Activated naive CD4-positive, alpha-beta T cell treated with anti-CD3 and anti-CD28 coated beads, Interleukin-2, amount 50 U/mL, for 72 hours (primary cell): ENCODE results near the gene CYSTM1. TPM values are rescaled to one million over a fixed set of nuclear protein-coding genes. Genes with fewer than 3 reads are reported as not detected.

ENCODE experiments used
- ATAC-seq, 2 donors: fragments of 150-1000 bp; cut with Tn5 transposase; 2 replicates each; pipeline ENCODE4 v1.10.0; 2021; ENCODE audit warnings: mild to moderate bottlenecking in 2 of 2, moderate library complexity in 2 of 2
- DNase-seq, 2 donors: peaks; one replicate each; pipeline ENCODE4 v3.0.0; 2021 to 2022; ENCODE audit warnings: low spot score in 2 of 2
- H3K27ac Mint-ChIP-seq, 2 donors: one replicate each; pipeline ENCODE4 v1.8.0; 2022; ENCODE audit warnings: mild to moderate bottlenecking in 2 of 2, mixed read lengths in 2 of 2
- H3K36me3 Mint-ChIP-seq, 2 donors: one replicate each; pipeline ENCODE4 v1.8.0; 2022; ENCODE audit warnings: mixed read lengths in 2 of 2
- H3K9me3 Mint-ChIP-seq, 2 donors: one replicate each; pipeline ENCODE4 v1.8.0; 2022; ENCODE audit warnings: mixed read lengths in 2 of 2
- total RNA-seq, 2 donors: library from RNA; stranded (reverse); gene quantifications; one replicate each; pipeline ENCODE4 v1.2.3, GENCODE V29; 2022

Gene CYSTM1, protein sequence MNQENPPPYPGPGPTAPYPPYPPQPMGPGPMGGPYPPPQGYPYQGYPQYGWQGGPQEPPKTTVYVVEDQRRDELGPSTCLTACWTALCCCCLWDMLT
- 10 to 100 TPM; 10.8 to 18.8 TPM for total RNA-seq

DNA sequence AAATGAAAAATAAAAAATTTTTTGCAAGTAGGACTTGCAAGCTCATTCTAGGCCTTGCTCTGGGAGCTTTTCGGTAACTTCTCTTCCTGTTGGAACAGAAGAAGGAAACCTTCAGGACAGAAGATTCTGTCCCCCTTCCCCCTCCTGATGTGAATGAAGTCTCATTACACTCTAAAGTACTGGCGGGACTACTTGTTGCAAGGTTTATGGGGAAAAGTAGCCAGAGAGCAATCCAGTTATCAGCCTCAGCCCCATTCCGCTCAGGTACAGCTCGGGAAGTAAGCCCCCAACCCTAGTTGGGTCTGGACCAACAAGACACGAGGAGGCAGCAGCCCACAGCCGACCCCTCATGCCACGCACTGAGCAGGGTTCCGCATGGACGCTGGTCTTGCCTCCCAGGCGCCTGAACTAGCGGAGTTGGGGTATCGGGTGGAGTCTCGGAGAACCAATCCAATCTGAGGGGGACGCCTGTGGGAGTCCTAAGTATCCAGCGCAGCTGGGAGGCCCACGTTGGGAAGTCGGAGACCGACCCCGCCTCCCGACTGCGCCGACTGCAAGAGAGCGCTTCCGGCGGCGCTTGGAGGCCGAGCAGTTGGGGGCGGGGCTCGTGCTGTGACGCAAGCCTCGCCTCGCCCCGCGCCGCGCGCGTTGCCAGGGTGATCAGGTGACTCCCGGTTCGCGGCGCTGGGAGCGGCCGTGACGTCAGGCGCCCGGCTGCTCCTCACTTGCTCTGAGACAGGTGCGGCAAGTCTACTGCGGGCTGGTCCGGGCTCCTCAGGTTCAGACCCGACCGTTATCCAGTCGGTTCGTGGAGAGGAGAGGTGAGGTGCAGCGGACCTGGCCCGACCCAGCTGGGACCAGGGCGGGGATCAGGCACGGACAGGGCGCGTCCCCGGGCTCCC is at the start of gene CYSTM1:
CYSTM1 (plus strand) TSS at position 724 of the 902 bp plus-strand sequence. CDS start 19,278 bp downstream, outside the sequence.
- peak within 1 kb of the TSS; percentile 61 to 96 for H3K27ac Mint-ChIP-seq
- no peaks in the 10 kb centered on the region for H3K9me3 Mint-ChIP-seq
- peak; percentile 97 for ATAC-seq

DNA sequence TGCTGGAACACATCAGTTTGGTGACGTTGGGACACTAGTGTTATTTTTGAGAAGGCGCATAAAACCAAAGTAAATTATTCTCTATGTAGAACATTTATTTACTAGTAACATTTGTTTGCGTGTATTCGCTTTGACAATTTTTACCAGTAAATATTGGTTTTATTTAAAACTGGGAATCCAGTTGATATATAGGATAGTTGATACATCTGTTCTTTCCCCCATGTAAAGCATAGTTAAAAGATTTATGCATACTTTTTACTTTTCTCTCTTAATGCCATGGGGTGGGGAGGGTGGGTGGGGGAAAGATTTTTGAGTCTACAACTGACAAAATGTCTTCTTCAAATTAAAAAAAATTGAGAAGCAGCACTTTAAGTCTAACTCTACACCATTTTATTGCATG is 49.4 kb upstream of the CYSTM1 start, which contains the start of gene IGIP:
IGIP (plus strand) TSS at position 301 of the 400 bp plus-strand sequence. CDS start 2,540 bp downstream, outside the sequence.
- Mint-ChIP-seq H3K36me3 (no peaks in the 10 kb centered on the region), H3K9me3 (no peaks in the 10 kb centered on the region), H3K27ac (no peak within 1 kb of the TSS)
- ATAC-seq (no peak), DNase-seq (no peak)

More for the DNA sequence above, at the start of gene CYSTM1:
- peaks cover 0 to 4% of the 10 kb centered on the region in 2 donors for H3K36me3 Mint-ChIP-seq
- DNase-seq: peak; percentile 94 to 97

DNA sequence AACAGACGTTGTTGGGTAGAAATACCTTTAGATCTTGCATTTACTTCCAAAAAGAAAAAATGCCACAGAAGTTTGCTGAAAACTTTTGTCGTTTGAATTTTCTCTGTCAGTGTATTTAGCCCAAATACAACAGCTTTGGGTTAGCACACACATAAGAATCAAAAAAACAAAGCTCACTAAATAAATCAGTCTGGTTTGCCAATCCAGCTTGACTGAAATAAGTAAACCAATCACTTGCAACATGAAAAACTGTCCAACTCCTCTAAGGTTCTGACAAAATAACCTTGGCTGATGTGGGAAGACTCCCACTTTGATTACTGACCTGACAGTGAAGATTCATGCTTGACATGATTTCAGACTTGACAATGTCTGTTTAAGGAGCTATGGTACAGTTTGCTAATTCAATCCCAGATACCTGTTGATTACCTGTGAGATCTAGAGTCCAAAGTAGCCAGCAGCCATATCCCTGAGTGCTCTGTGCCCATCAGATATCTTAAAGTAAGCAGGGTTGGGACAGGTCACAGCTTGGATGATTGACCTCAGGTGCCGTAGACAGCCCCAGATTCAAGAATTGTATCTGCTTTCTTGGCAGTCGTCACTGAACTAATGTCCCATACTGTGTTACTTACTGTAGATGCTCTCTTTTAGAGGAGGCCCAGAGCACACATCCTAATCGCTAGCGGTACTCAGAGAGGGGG is 48.5 kb upstream of the CYSTM1 start:
- no peaks in the 10 kb centered on the region for H3K36me3 Mint-ChIP-seq
- no peak overlapping the region for H3K27ac Mint-ChIP-seq
- no peak for ATAC-seq
- no peaks in the 10 kb centered on the region for H3K9me3 Mint-ChIP-seq
- DNase-seq: no peak

DNA sequence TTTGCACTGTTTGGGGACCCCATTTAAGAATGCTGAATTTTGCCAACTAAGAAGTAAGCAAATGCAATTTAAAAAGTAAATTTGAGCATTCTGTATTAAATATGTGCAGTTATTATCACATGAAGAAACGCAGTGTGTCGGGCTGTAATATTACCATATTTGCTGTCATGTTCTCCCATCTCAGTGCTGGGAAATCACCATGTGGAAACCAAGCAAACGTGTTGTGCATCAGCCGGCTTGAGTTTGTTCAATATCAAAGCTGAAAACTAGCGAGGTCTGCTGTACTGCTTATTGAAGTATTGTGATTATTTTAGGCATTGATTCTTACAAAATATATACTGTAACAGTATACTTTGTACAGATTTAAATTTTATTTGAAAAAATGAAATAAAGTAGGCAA is 46.6 kb upstream of the CYSTM1 start:
- no peak for DNase-seq
- ATAC-seq: no peak
- no peak overlapping the region for H3K27ac Mint-ChIP-seq
- no peaks in the 10 kb centered on the region for H3K9me3 Mint-ChIP-seq
- no peaks in the 10 kb centered on the region for H3K36me3 Mint-ChIP-seq

DNA sequence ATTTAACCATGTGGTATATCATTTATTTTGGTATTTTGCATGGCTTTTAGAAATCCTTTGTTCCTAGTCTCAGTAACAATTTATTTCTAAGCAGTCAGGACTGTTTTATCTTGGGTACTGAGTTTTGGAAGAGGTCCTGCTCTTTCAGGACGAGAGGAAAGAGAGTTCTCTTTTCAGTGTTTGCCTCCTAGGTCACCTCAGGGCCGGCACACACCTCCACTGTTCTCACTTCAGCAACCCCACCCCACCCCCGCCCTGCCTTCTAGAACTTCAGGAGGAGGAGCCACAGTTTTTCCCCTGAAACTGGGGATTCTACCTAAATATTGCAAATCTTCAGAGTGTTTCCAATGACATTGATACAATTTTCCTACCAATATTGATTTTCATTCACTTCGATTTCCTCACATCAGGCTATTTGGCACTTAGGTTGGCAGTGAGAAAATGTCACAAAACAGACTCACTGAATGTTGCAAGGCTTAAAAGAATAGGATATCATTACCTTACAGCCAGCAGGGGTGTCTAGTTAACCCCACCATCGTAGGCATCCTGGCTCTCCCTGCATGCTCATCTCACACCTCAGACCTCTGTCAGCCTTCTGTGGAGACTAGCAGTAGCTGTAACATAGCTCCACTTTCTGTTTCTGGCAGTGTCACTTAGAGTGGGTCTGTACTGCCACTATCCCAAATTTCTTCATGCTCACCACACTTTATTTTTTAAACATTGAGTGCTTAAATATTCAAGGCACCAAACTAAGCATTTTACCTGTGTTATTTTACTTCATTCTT is 43.8 kb upstream of the CYSTM1 start:
- ATAC-seq: peak; percentile 32 to 34
- H3K36me3 Mint-ChIP-seq: no peaks in the 10 kb centered on the region
- peak in 1 of 2 donors; percentile 1 for DNase-seq
- H3K9me3 Mint-ChIP-seq: no peaks in the 10 kb centered on the region
- H3K27ac Mint-ChIP-seq: no peak overlapping the region

DNA sequence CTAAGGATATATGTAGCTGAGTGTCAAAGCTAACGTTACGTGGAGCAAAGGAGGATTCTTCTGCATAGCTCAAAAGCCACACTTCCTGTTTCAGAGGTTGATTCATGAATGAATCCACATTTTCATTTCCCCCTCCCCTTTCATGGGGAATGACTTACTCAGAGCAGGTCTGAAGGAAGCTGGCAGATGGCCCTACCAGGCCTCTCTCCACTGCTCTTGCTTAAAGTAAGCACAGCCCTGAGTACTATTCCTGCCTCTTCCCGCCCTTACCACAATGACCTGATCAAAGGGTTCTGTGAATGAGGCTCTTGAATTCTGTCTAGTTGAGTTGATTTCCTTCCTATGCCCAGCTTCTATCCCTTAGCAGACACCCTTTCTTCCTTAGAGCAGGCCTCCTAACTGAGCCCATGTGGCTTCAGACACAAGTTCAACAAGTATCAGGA is 43.0 kb upstream of the CYSTM1 start:
- Mint-ChIP-seq H3K9me3 (no peaks in the 10 kb centered on the region), H3K27ac (peak overlapping the region in 1 of 2 donors; percentile 13), H3K36me3 (no peaks in the 10 kb centered on the region)
- peak; percentile 90 to 95 for ATAC-seq
- DNase-seq: peak in 1 of 2 donors; percentile 3

DNA sequence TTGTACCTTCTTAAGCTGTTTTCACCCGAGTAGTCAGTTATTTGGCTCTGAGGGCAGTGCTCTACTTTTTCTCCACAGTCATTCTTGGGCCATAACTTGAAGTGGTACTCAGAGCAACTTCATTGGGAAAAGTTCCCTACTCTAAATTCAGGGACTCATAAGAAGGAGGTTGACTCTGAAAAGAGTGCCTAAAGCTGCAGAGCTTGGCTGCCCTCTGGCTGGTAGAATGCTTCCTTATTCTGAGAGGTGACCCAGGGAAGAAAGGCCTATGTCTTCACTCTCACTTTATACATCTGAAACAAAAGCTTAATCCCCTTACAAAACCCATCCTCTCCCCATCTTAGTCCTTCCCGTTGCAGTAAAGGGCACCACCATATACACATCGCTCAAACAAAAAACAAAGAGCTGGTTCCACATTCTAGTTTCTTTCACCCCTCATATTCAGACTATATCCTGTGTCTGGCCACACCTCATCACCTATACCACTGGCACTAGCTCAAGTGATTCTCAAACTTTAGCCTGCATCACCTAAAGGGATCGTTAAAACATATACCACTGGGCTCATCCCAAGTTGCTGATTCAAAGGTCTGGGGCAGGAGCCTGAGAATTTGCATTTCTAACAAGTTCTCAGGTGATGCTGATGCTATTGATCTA is 41.3 kb upstream of the CYSTM1 start:
- no peak for ATAC-seq

DNA sequence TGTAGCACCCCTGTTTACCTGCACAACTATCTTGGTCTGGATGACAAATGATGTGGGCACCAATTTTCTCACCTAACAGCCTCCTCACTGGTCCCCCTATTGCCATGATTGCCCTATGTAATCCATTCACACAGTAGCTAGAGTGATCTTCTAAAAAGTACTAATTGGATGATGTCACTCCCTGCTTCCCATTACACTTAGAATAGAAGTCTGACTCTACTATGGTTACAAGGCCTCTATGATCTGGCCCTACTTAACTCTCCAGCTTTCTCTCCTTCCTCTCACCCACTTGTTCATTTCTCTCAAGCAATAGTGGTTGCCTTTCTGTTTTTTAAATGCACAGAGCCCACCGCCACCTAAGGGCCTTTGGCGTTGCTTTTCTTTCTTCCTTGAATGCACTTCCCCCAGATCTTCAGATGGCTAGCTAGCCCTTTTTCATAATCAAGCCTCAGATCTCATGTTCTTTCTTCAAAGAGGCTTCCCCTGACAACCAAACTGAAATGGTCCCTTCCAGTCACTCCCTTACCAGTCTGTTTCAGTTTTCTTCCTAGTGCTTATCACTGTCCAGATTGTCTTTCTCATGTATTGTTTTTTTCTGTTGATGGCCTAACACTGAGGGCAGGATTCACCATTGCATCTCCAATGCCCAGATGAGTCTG is 40.6 kb upstream of the CYSTM1 start:
- no peak for ATAC-seq
- DNase-seq: peak in 1 of 2 donors; percentile 1
- Mint-ChIP-seq H3K36me3 (no peaks in the 10 kb centered on the region), H3K27ac (no peak overlapping the region), H3K9me3 (no peaks in the 10 kb centered on the region)

More for the DNA sequence above, 41.3 kb upstream of the CYSTM1 start:
- DNase-seq: no peak
- Mint-ChIP-seq H3K9me3 (no peaks in the 10 kb centered on the region), H3K36me3 (no peaks in the 10 kb centered on the region), H3K27ac (no peak overlapping the region)

DNA sequence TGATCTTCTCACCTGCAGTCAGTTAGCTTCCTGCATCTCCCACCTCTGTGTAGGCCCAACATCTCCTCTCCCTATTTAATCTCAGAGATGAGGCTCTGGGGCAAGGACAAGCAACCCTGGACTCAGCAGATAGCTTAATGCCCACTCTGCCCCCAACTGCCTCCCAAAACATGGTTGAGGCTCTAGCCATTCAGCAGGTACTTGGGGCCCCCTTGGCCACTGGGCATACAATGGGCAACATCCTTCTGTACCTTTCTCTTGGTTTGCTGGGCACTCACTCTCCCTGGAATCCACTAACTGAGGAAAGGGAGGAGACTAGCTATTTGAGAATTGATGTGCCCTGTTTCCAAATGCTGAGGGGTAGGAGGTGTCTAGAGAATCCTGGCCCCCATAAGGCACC is 39.9 kb upstream of the CYSTM1 start:
- Mint-ChIP-seq H3K9me3 (no peaks in the 10 kb centered on the region), H3K36me3 (no peaks in the 10 kb centered on the region), H3K27ac (no peak overlapping the region)
- DNase-seq (no peak), ATAC-seq (no peak)

DNA sequence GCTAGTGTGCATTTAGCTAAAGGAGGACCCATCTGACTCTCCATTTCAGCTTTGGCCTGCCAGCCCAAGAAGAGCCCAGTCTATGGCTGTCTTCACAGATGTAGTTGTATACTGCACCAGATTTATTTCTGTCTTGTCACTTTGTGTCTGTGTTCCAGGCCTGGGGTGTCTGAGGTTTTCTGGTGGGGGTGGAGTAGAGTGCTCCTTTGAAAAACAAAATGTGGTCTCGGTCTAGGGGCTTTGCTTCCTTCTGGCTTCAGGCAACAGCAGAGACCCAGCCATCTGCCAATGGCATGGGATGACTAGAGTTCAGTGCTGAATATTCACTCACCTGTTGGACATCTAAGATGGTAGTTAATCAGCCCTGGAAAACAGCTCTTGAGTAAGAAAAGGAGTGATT is 38.4 kb upstream of the CYSTM1 start:
- DNase-seq (no peak), ATAC-seq (no peak)
- Mint-ChIP-seq H3K27ac (no peak overlapping the region), H3K9me3 (no peaks in the 10 kb centered on the region), H3K36me3 (no peaks in the 10 kb centered on the region)

DNA sequence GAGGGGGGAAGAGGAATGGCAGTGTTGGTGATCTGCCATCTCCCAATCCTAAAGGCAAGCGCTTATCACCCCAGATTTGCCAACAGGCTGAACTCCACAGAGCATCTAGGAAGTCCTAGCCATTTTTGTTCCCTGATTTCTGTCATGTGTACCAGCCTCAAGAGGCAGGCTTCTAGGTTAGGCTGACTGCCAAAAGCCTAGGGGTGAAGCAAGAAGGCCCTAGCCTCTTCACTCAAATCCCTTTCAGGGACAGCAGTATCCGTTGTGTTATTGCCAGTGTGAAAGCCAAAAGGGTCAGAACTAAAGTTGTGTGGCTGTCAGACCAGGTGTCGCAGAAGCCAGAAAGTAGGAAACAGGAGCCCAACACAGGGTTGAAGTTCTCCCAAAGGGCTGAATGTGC is 34.6 kb upstream of the CYSTM1 start:
- Mint-ChIP-seq H3K36me3 (no peaks in the 10 kb centered on the region), H3K9me3 (no peaks in the 10 kb centered on the region), H3K27ac (no peak overlapping the region)
- DNase-seq: no peak
- no peak for ATAC-seq

DNA sequence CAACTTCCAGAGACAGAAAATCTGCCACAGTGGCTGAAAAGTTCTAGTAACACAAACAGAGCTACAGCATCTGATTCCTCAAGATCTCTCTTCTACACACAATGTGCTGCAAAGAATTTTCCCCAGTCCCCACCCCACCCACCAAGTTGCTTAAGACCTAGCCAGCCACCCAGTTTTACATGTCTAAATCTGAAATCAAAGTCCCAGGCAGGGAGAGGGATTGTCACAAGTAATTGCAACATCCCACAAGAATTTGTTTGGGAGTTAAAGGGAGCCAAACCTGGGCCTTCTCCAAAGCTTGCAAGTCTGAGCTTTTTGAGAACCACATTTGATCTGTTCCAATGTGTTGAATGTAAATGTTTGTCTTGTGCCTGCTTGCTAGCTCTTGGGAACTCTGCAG is 33.7 kb upstream of the CYSTM1 start:
- H3K36me3 Mint-ChIP-seq: no peaks in the 10 kb centered on the region
- no peak overlapping the region for H3K27ac Mint-ChIP-seq
- no peak for DNase-seq
- no peaks in the 10 kb centered on the region for H3K9me3 Mint-ChIP-seq
- ATAC-seq: no peak

DNA sequence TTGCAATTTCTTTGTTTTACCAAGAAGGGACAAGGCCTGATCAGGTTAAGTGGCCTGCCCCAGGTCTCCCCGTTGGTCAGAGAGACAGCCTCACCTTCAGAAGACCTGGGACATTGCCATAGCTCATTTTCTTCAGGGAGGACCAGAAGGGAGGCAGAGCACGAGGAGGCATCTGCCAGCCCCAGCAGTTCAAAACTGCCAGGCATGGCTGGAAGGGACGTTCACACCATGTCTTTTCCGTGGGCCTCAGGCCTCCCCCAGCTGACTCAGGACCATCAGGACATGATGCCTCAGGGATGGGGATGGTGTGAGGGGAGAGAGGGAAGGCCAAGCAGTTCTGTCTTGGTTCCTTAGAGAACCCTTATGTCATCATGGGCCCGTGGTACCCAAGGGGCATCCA is 32.7 kb upstream of the CYSTM1 start:
- H3K27ac Mint-ChIP-seq: no peak overlapping the region
- no peaks in the 10 kb centered on the region for H3K9me3 Mint-ChIP-seq
- no peaks in the 10 kb centered on the region for H3K36me3 Mint-ChIP-seq
- DNase-seq (no peak), ATAC-seq (no peak)

DNA sequence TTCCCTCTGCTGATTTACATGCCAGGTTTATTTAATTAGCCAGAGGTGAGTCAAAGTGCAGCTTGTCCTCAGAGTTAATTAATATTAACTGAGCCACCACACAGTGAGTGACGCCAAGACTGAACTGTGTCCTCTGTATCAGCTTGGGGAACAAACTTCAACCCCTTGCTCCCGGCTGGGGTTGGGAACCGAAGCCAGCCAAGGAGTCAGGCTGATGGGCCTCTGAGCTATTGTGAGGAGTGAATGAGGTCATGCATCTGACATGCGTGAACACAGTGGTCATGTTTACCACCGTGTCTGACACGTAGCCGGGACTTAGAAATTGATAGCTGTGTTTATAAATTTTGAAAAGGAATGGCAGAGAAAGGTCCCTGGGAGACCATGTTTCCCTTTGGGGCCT is 32.1 kb upstream of the CYSTM1 start:
- H3K9me3 Mint-ChIP-seq: no peaks in the 10 kb centered on the region
- ATAC-seq: no peak
- H3K36me3 Mint-ChIP-seq: no peaks in the 10 kb centered on the region
- no peak for DNase-seq
- H3K27ac Mint-ChIP-seq: no peak overlapping the region

DNA sequence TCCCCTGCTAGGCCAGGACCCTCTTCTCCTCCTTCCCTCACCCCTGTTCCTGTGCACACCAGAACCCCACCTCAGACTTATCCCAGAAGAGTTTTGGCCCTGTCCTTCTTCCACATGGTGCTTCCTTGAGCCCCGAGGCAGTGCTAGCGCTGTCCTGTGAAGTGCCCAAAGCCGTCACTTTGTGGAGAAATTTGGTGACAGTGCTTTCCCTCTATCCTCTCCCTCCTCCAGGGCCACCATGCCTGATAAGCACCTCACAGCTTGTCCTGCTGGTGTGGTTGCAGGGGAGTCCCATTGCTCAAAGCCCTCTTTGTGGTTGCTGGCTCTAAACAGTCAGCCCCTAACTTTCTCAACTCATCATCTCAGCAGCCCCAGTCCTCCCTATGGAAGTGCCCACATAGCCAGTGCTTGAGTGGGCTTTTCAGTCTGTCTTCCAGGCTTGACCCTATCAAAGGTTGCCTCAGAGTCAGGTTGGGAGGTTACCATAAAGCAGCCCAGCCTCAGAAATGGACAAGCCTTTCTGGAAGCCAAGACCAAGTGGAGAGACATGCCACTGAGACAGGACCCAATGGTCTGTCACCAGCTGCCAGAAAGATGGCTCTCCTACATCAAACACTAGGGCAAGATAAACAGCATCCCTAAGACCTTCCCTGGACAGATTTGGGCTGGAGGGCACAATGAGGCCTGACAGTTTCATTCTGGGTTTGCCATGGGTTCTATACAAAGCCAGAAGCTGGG is 31.3 kb upstream of the CYSTM1 start:
- H3K36me3 Mint-ChIP-seq: no peaks in the 10 kb centered on the region
- H3K9me3 Mint-ChIP-seq: no peaks in the 10 kb centered on the region
- ATAC-seq: peak; percentile 5 to 29
- no peak overlapping the region for H3K27ac Mint-ChIP-seq
- no peak for DNase-seq
